Measurements from ENCODE around the gene PNMA8B.
"Not testable (repeated sequence)": the region's sequence is repeated elsewhere in the genome, so short reads cannot be mapped to it uniquely, and the experiment has no call there.

PNMA8B gene

GRCh38 chr19:46513461-46514236, 18.0 kb upstream of the PNMA8B start:
- DNase-seq, result peak; percentile 84 to 91

- no peak for DNase-seq
Observed at GRCh38 chr19:46511237-46511636, 15.6 kb upstream of the PNMA8B start.

GRCh38 chr19:46508206-46508605, 12.5 kb upstream of the PNMA8B start:
- no peak for DNase-seq

GRCh38 chr19:46503848-46504453, 8.3 kb upstream of the PNMA8B start:
- DNase-seq, result no peak

- no peak for DNase-seq
Observed at GRCh38 chr19:46502891-46503290, 7.2 kb upstream of the PNMA8B start.

- no peak for DNase-seq
Observed at GRCh38 chr19:46499692-46500091, 4.0 kb upstream of the PNMA8B start.

GRCh38 chr19:46497773-46498172, 2.1 kb upstream of the PNMA8B start:
- no peak for DNase-seq

- DNase-seq, result not testable (repeated sequence)
Observed at GRCh38 chr19:46496886-46497285, 1.2 kb upstream of the PNMA8B start.

GRCh38 chr19:46496304-46496703, 637 bp upstream of the PNMA8B start:
- no peak for DNase-seq

- no peak for DNase-seq
Observed at GRCh38 chr19:46494941-46495785, 504 bp downstream of the PNMA8B start.

GRCh38 chr19:46494146-46494940, 1.3 kb downstream of the PNMA8B start:
- no peak for DNase-seq

- DNase-seq, result no peak
Observed at GRCh38 chr19:46493236-46494145, 2.2 kb downstream of the PNMA8B start.

- no peak for DNase-seq
Observed at GRCh38 chr19:46492841-46493235, 2.8 kb downstream of the PNMA8B start.

GRCh38 chr19:46491975-46492682, 3.5 kb downstream of the PNMA8B start:
- no peak for DNase-seq

- DNase-seq, result no peak
Observed at GRCh38 chr19:46490774-46491173, 4.9 kb downstream of the PNMA8B start.

GRCh38 chr19:46489445-46490272, 6.0 kb downstream of the PNMA8B start:
- DNase-seq, result no peak

- no peak for DNase-seq
Observed at GRCh38 chr19:46488551-46488950, 7.1 kb downstream of the PNMA8B start.

GRCh38 chr19:46487802-46488445, 7.7 kb downstream of the PNMA8B start:
- DNase-seq, result peak; percentile 85 to 87

GRCh38 chr19:46487178-46487801, 8.4 kb downstream of the PNMA8B start:
- no peak for DNase-seq
